Epithelial cell of proximal tubule (primary cell): ENCODE measurements around the gene ATCAY. TPM values are rescaled to one million over a fixed set of nuclear protein-coding genes. Genes with fewer than 3 reads are reported as not detected.
"Not testable (repeated sequence)": the region's sequence is repeated elsewhere in the genome, so short reads cannot be mapped to it uniquely, and the experiment has no call there.

Experiments used
- DNase-seq: peaks from one replicate; pipeline ENCODE4 v3.0.0-alpha.2; 2011; ENCODE audit warnings: low read depth
- H3K4me3 ChIP-seq: 2 replicates; pipeline ENCODE4 v1.5.1; 2011; ENCODE audit warnings: low read depth, mild to moderate bottlenecking, low read length
- total RNA-seq: library from RNA; depleted of rRNA; stranded (reverse); fragments of >200 nt; gene quantifications from 2 replicates; pipeline ENCODE4 v1.2.3, GENCODE V29; 2015
- TF ChIP-seq, protein P1 (sequence below): conservative IDR thresholded peaks from 2 replicates; pipeline ENCODE4 v1.5.1; 2012; ENCODE audit warnings: low read depth, mild to moderate bottlenecking, low read length

Gene ATCAY
- total RNA-seq, 1 donor from 2014 or later, result not detected

DNA sequence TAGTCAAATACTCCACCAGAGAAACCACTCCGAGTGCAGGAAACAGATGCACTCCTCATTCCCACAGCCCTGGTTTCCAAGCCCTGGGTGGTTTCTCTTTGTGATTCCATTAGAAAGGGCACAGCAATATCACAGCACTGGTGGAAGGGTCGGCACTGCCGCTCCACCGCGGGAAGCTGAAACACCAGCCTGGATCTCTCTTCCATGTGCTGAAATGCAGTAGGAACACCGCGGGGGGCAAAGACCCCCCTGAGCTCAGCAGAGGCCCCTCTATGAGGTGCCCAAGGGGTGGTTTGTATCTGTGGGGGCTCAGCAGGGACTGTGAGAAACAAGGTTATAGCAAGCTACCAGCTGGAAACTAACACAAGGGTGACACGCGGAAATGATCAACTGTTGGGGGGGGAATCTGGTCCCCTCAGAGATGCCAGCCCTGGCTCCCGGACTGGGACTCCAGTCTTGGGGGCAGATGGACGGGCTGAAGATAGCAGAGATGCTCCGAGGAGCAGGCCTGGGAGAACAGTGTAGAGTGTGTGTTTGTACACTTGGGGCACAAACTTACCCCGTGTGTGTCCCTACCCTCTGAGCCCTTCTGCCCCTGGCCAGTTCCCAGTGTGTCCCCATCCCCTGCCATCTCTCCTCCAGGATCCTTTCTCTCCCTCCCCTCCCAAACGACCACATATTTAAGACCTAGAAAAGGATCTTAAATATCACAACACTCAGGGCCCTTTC is 13.4 kb upstream of the ATCAY start:
- DNase-seq, result no peak
- TF ChIP-seq, protein P1, sequence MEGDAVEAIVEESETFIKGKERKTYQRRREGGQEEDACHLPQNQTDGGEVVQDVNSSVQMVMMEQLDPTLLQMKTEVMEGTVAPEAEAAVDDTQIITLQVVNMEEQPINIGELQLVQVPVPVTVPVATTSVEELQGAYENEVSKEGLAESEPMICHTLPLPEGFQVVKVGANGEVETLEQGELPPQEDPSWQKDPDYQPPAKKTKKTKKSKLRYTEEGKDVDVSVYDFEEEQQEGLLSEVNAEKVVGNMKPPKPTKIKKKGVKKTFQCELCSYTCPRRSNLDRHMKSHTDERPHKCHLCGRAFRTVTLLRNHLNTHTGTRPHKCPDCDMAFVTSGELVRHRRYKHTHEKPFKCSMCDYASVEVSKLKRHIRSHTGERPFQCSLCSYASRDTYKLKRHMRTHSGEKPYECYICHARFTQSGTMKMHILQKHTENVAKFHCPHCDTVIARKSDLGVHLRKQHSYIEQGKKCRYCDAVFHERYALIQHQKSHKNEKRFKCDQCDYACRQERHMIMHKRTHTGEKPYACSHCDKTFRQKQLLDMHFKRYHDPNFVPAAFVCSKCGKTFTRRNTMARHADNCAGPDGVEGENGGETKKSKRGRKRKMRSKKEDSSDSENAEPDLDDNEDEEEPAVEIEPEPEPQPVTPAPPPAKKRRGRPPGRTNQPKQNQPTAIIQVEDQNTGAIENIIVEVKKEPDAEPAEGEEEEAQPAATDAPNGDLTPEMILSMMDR, result no peak
- H3K4me3 ChIP-seq, result no peak overlapping the region

DNA sequence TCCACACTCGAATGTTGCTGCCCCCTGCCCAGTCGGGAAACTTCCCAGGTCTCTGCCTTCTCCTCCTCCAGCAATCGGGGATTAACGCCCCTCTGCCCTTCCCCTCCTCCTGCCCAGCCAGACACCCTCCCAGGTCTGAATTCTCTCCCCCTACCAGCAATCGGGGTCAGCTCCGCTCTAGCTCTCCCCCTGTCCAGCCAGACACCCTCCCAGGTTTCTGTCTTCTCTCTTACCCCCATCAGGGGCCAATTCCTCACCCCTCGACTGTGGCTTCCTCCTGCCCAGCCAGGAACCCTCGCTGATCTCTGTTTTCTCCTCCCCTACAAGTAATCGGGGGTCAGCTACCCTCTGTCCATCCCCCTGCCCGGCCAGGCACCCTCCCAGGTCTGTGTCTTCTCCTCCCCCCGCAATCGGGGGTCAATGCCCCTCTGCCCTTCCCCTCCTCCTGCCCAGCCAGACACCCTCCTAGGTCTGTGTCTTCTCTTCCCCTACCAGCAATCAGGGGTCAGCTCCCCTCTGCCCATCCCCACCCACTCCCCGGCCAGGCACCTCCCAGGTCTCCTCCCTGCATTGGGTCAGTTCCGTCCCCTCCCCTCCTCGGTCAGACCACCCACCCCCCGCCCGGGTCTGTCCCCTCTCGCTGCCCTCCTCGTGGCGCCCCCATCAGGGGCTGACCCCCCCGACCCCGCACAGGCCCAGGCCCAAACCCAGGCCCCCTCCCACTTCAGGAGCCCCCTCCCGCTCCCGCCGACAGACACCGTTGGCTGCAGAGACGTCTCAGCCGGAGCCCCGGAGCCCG is 12.3 kb upstream of the ATCAY start:
- no peak overlapping the region for H3K4me3 ChIP-seq
- TF ChIP-seq, protein P1, result no peak
- DNase-seq, result no peak

DNA sequence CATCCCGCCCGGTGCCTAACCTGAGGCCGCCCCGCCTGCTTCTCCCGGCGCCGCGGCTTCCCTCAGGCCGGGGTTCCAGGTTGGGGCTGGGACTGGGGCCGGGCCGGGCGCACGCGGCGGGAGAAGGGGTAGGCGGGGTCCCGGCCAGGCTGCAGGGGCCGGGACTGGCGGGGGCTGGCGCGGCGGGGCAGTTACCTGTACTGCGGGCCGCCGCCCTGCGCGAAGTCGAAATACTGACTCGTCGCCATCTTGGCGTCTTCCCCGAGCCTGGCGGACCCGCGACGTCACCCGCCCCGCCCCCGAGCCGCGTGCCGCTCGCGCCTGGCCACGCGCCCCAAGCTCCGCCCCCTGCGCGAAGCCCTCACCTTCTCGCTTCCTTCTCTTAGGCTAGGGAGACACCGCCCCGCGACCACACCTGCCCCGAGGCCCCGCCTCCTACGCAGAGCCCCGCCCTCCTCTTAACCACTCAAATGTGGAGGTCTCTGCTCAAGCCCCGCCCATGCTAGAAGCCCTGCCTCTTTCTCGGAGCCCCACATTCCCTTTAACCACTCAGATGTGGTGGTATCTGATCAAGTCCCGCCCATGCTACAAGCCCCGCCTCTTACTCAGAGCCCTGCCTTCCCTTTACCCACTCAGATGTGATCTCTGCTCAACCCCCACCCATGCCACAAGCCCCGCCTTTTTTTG is 11.6 kb upstream of the ATCAY start, which contains the start of gene ZFR2:
TSS of gene ZFR2 (minus strand) at position 269 of the 687 bp plus-strand sequence. CDS start at position 248, 21 bp downstream.
- no peak for DNase-seq
- TF ChIP-seq, protein P1, result no peak

DNA sequence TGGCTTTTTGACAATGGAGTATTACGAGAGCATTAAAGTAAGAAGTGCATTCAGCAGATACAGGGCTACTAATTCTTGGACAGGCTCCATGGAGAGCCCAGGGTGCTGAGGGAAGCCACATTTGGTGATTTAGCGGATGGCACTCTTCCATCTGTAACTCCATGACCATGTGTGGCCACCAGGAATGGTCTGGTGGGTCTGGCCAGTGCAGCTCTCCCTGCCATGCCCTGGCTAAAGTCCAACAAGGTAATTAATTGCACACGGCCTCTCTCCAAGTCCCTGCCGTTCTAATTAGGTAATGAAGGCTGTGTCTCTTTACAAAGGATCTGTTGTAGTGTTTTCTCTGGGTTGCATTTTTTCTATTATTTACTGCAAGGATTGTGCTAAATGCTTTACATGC is 7.3 kb upstream of the ATCAY start:
- no peak overlapping the region for H3K4me3 ChIP-seq
- TF ChIP-seq, protein P1, result no peak
- no peak for DNase-seq

More for the DNA sequence above, 11.6 kb upstream of the ATCAY start, which contains the start of gene ZFR2:
- H3K4me3 ChIP-seq, result no peak within 1 kb of the TSS

DNA sequence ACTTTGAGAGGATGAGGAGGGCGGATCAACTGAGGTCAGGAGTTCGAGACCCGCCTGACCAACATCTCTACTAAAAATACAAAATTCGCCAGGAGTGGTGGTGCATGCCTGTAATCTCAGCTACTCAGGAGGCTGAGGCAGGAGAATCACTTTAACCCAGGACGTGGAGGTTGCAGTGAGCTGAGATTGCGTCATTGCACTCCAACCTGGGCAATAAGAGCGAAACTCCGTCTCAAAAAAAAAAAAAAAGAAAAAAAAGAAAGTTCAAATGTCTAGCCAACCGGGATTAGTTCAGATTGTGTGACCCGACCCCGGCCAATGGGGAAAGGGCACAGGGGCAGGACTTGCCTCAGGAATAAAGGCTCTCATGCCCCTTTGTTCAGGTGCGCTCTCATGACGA is 5.8 kb upstream of the ATCAY start:
- not testable (repeated sequence) for DNase-seq, H3K4me3 ChIP-seq

DNA sequence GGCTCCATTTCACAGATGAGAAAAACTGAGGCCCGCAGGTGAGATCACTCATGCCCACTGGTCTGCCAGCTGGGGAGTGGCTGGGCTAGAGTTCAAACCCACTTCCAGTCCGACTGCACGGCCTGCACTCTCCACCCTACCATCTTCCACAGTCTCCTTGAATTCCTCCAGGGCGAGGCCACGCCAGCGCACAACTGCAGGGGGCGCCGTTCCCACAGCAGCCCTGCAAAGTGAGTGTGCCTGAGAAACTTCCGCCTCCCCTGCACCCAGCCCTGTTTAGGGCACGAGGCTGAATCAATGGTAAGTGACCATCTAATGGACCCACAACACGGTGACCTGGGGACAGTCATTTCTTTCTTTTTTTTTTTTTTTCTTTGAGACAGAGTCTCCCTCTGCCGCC is 829 bp upstream of the ATCAY start:
- H3K4me3 ChIP-seq, result no peak overlapping the region
- TF ChIP-seq, protein P1, result no peak
- no peak for DNase-seq

DNA sequence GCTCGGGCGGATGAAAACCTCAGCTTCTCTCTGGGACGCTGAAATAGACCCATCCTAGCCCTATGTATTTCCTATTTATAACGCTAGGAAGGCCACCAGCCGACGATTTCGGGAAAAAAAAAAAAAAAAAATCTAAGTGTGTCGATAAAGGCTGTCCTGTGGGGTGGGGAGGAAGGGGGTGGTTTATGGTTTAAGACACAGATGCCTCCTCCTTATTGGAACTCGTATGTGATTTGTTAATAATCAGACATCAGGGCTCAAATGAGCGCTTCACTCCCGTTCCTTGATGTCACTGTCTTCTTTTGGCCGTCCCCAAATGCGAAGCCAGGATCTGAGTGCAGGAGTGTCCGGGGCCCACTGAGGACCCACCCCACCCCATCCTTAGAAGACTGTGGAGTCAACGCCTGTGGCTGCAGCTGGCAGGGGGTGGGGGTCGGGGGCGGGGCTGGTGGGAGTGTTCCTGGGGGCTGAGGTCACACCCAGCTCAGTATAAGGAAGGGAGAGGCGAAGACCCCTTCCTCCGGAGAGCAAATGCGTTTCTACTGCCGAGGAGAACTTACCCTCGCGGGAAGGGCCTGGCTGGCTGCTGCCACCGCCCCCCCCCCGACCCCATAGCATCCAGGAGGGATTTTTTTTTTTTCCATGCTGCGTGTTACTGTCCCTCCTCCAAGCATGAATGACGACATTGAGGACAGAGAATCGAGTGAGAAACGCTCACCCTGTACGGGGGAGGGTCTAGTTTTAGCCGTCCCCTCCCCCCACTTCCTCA is 971 bp downstream of the ATCAY start:
- H3K4me3 ChIP-seq, result no peak overlapping the region
- DNase-seq, result no peak
- TF ChIP-seq, protein P1, result no peak
